HepG2 (cell line): ENCODE results near the gene ABCA4. TPM values are rescaled to one million over a fixed set of nuclear protein-coding genes. Genes with fewer than 3 reads are reported as not detected.

ENCODE experiments used
- ATAC-seq: fragments of 200-7000 bp; cut with Tn5 transposase; 3 replicates; pipeline ENCODE4 v1.9.1; 2020; ENCODE audit warnings: mild to moderate bottlenecking, moderate library complexity
- BruUV-seq: library from RNA; stranded (reverse); fragments of 400-500 nt; replicated peaks from 2 replicates; lab custom pipeline; 2021; lab: Mats Ljungman, UMichigan
- CTCF ChIA-PET: fragments of 300-600 bp; formaldehyde crosslinking; extraction: SDS; loops from one replicate; lab custom pipeline; 2021; ENCODE audit warnings: low total read pairs, inconsistent platforms, low intra/inter-chr PET ratio; lab: Yijun Ruan, JAX
- POLR2A ChIA-PET: fragments of 350-600 bp; sonication (Branson Sonifier 250); formaldehyde crosslinking; loops from one replicate; lab custom pipeline; 2020; ENCODE audit warnings: antibody characterized with exemption, inconsistent platforms; lab: Yijun Ruan, JAX
- DNase-seq: peaks from one replicate; pipeline ENCODE4 v3.0.0-alpha.2; 2015; ENCODE audit warnings: low spot score
- FAIRE-seq: peaks from 3 replicates; lab custom pipeline; 2011; peaks lifted over from hg19 to GRCh38; lab: Jason Lieb, UNC
- H2AFZ ChIP-seq: one replicate; pipeline ENCODE4 v1.6.1; 2011; ENCODE audit warnings: low read length, inconsistent platforms
- H3K27ac ChIP-seq: fragments of 300-600 bp; 3 replicates; pipeline ENCODE4 v1.8.0; 2011; ENCODE audit warnings: mixed run types, mild to moderate bottlenecking, mixed read lengths, low read length, inconsistent platforms; ENCODE audit not compliant: insufficient read depth; ENCODE audit errors: extremely low read length
- H3K27me3 ChIP-seq, 2 experiments: fragments of 200-600 bp in 1 of 2; 2 replicates in 1 of 2; 3 replicates in 1 of 2; pipeline versions ENCODE4 v1.6.0 to v1.8.0; 2011; ENCODE audit warnings: low read length in 2 of 2, mild to moderate bottlenecking in 2 of 2, moderate library complexity in 2 of 2, inconsistent platforms in 1 of 2; ENCODE audit not compliant: insufficient read depth in 2 of 2, control insufficient read depth in 1 of 2
- H3K36me3 ChIP-seq, 2 experiments: fragments of 200-600 bp in 1 of 2; replicated peaks in 1 of 2; 2 replicates in 1 of 2; 3 replicates in 1 of 2; pipeline versions ENCODE4 v1.5.1 to v1.8.0; 2011; ENCODE audit warnings: low read length in 2 of 2, inconsistent platforms in 1 of 2; ENCODE audit not compliant: insufficient read depth in 2 of 2, control insufficient read depth in 1 of 2
- H3K4me1 ChIP-seq: 2 replicates; pipeline ENCODE4 v1.5.1; 2012; ENCODE audit warnings: low read length, inconsistent platforms; ENCODE audit not compliant: insufficient read depth
- H3K4me2 ChIP-seq: 2 replicates; pipeline ENCODE4 v1.6.0; 2011; ENCODE audit warnings: low read depth, low read length, inconsistent platforms
- H3K4me3 ChIP-seq, 3 experiments: fragments of 200-600 bp in 1 of 3; sonication (generic), shearing (Covaris generic) in 1 of 3; replicated peaks in 1 of 3; 2 replicates each; pipeline ENCODE4 v1.5.1; 2011 to 2016; ENCODE audit warnings: low read length in 3 of 3, inconsistent platforms in 2 of 3, low read depth in 2 of 3, mild to moderate bottlenecking in 2 of 3, control low read depth in 1 of 3, mixed read lengths in 1 of 3; ENCODE audit not compliant: insufficient read depth in 1 of 3
- H3K79me2 ChIP-seq: one replicate; pipeline ENCODE4 v1.6.1; 2011; ENCODE audit warnings: low read length, inconsistent platforms; ENCODE audit not compliant: insufficient read depth
- H3K9ac ChIP-seq: 2 replicates; pipeline ENCODE4 v1.6.0; 2011; ENCODE audit warnings: mild to moderate bottlenecking, low read depth, low read length, inconsistent platforms; ENCODE audit not compliant: insufficient read depth
- H3K9me3 ChIP-seq: 2 replicates; pipeline ENCODE4 v1.5.1; 2012; ENCODE audit warnings: mild to moderate bottlenecking, low read length
- H4K20me1 ChIP-seq: 2 replicates; pipeline ENCODE4 v1.6.0; 2011; ENCODE audit warnings: inconsistent platforms, mild to moderate bottlenecking, low read length, moderate library complexity; ENCODE audit not compliant: insufficient read depth
- BCL6 ChIP-seq: IDR thresholded peaks from 2 replicates; pipeline ENCODE4 v1.6.1; 2016; ENCODE audit warnings: missing genetic modification reagents, missing compliant biosample characterization
- BRCA1 ChIP-seq: sonication (generic); formaldehyde crosslinking; IDR thresholded peaks from 2 replicates; pipeline ENCODE4 v1.4.0; 2020; ENCODE audit warnings: missing genetic modification reagents
- DMAP1 ChIP-seq: IDR thresholded peaks from 2 replicates; pipeline ENCODE4 v1.6.1; 2016
- ELF3 ChIP-seq: IDR thresholded peaks from 2 replicates; pipeline ENCODE4 v1.6.1; 2016; ENCODE audit warnings: missing genetic modification reagents, missing compliant biosample characterization
- FOSL2 ChIP-seq: sonication (generic); formaldehyde crosslinking; IDR thresholded peaks from 2 replicates; pipeline ENCODE4 v1.4.0; 2020; ENCODE audit warnings: missing genetic modification reagents
- KDM5B ChIP-seq: sonication (generic); formaldehyde crosslinking; IDR thresholded peaks from 2 replicates; pipeline ENCODE4 v1.4.0; 2020; ENCODE audit warnings: missing genetic modification reagents, mild to moderate bottlenecking, borderline replicate concordance
- MEIS2 ChIP-seq: sonication (generic); formaldehyde crosslinking; IDR thresholded peaks from 2 replicates; pipeline ENCODE4 v1.9.0; 2021; ENCODE audit warnings: mild to moderate bottlenecking, missing genetic modification reagents
- NCOA2 ChIP-seq: sonication (generic); formaldehyde crosslinking; IDR thresholded peaks from 2 replicates; pipeline ENCODE4 v1.8.0; 2022; ENCODE audit warnings: inconsistent platforms
- NR2F2 ChIP-seq: IDR thresholded peaks from 2 replicates; pipeline ENCODE4 v1.6.1; 2012; ENCODE audit warnings: low read depth, inconsistent platforms, borderline replicate concordance
- PPARG ChIP-seq: conservative IDR thresholded peaks from 2 replicates; pipeline ENCODE4 v1.6.1; 2016; ENCODE audit warnings: missing biosample characterization, missing genetic modification reagents
- SIX1 ChIP-seq: sonication (generic); formaldehyde crosslinking; IDR thresholded peaks from 2 replicates; pipeline ENCODE4 v1.4.0; 2020; ENCODE audit warnings: missing genetic modification reagents, borderline replicate concordance
- TAF1 ChIP-seq: sonication (generic); formaldehyde crosslinking; IDR thresholded peaks from 2 replicates; pipeline ENCODE4 v1.4.0; 2020; ENCODE audit warnings: missing genetic modification reagents
- THYN1 ChIP-seq: sonication (generic); formaldehyde crosslinking; IDR thresholded peaks from 2 replicates; pipeline ENCODE4 v1.8.1; 2023; ENCODE audit warnings: low read depth, mild to moderate bottlenecking, moderate library complexity, missing genetic modification reagents, borderline replicate concordance
- ZBTB7A ChIP-seq: sonication (generic); formaldehyde crosslinking; IDR thresholded peaks from 2 replicates; pipeline ENCODE4 v1.8.0; 2022; ENCODE audit warnings: mild to moderate bottlenecking, missing genetic modification reagents
- ZNF10 ChIP-seq: sonication (generic); formaldehyde crosslinking; IDR thresholded peaks from 2 replicates; pipeline ENCODE4 v1.4.0; 2020; ENCODE audit warnings: mild to moderate bottlenecking, low read depth, missing genetic modification reagents, borderline replicate concordance
- ZNF224 ChIP-seq: sonication (generic); formaldehyde crosslinking; IDR thresholded peaks from 2 replicates; pipeline ENCODE4 v1.5.0; 2020; ENCODE audit warnings: mild to moderate bottlenecking, missing genetic modification reagents
- ZNF274 ChIP-seq: sonication (generic); formaldehyde crosslinking; IDR thresholded peaks from 2 replicates; pipeline ENCODE4 v1.5.1; 2020; ENCODE audit warnings: mild to moderate bottlenecking, missing genetic modification reagents
- ZNF333 ChIP-seq: sonication (generic); formaldehyde crosslinking; IDR thresholded peaks from 2 replicates; pipeline ENCODE4 v1.4.0; 2020; ENCODE audit warnings: mild to moderate bottlenecking, missing genetic modification reagents, borderline replicate concordance
- ZNF558 ChIP-seq: sonication (generic); formaldehyde crosslinking; IDR thresholded peaks from 2 replicates; pipeline ENCODE4 v1.9.0; 2022; ENCODE audit warnings: mild to moderate bottlenecking, missing genetic modification reagents, borderline replicate concordance
- ZNF644 ChIP-seq: IDR thresholded peaks from 2 replicates; pipeline ENCODE4 v1.6.1; 2016; ENCODE audit warnings: low read depth
- WGBS: methylation state at CpG from one replicate; pipeline ENCODE4 v1.1.6; 2017; ENCODE audit warnings: low lambda C conversion rate; 5-methylcytosine and 5-hydroxymethylcytosine counted together
- in situ Hi-C: cut with HindIII; loops from 2 replicates; pipeline ENCODE4 v1.10.0; 2017; ENCODE audit warnings: low pct_unique_long_range_greater_than_20kb; ENCODE audit not compliant: extremely low pct_ligation_motif_present
- intact Hi-C: fragments of 100-400 bp; cut with micrococcal nuclease; formaldehyde crosslinking; loops from one replicate; pipeline ENCODE4 v1.10.0; 2022; ENCODE audit not compliant: unreplicated experiment
- polyA plus RNA-seq, 8 experiments: library from polyadenylated mRNA; depleted of rRNA in 3 of 8; stranded (reverse) in 7 of 8; unstranded in 1 of 8; fragments of >200 nt; fragmentation: Illumina TruSeq in 4 of 8; extraction: Trizol in 4 of 8; gene quantifications; 2 replicates each; pipeline versions ENCODE4 v1.2.1 to v1.2.3, GENCODE V29; 2011 to 2016; ENCODE audit warnings: low read depth in 4 of 8, missing spikeins in 1 of 8, mixed read lengths in 1 of 8; ENCODE audit not compliant: insufficient read depth in 1 of 8
- total RNA-seq, 5 experiments: library from RNA; depleted of rRNA; stranded (reverse); fragments of >200 nt; fragmentation: Illumina TruSeq; extraction: Trizol; gene quantifications; 2 replicates each; pipeline ENCODE4 v1.2.3, GENCODE V29; 2016; ENCODE audit warnings: low read depth in 1 of 5
- TF ChIP-seq, protein P1 (sequence below): sonication (generic); formaldehyde crosslinking; IDR thresholded peaks from 2 replicates; pipeline ENCODE4 v1.4.0; 2020; ENCODE audit warnings: mild to moderate bottlenecking, low read depth, missing genetic modification reagents
- TF ChIP-seq, protein P2 (sequence below): sonication (generic); formaldehyde crosslinking; IDR thresholded peaks from 2 replicates; pipeline ENCODE4 v1.4.0; 2020; ENCODE audit warnings: mild to moderate bottlenecking, missing genetic modification reagents

ABCA4 gene
- total and polyA plus RNA-seq, 2 of the 13 experiments (the other 11 are each of a cell fraction or from before 2014, with no cell fraction given): 0.24 to 0.67 TPM

DNA sequence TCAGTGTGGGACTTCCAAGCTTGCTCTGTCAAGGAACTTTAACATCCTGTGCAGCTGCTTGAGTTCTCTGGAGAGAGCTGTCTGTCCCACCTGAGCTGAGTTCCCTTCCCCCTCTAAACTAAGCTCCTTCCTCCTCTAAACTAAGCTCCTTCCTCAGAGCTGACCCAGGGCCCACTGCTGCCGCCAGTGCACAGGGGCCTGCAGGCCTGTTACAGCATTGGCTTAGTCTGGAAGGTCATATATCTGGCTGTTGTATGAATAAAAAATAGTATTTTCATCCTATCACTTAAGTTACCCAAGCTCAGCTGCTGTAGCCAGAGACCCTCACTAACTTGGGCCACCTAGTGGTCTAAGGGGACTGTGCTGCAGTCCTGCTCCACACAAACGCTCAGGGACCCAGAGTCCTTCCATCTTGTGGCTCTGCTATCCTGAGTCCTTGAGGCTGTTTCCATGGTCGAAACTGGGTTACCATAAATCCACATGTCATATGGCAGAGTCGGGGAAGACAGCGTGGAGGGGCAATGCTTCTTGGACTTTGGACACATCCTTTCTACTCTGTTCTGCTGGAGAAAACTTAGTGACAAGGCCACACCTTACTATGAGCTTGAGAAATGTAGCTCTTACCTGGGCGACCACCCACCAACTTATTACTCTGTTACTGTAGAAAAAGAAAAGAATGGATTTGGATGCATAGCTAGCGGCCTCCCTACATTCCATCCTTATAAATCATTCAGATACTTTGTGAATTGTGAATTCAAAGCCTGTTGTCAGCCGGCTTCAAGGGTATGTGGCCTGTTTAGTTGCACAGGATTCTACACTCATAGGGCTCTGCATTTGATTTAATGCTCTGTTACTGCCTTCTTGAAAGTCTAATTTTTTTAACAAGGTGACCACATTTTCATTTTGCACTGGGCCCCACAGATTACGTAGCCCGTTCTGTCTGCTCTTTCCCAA lies 140.4 kb downstream of the ABCA4 start:
- Histone ChIP-seq H3K9ac (no peak overlapping the region), H3K4me3 (peak overlapping the region; percentile 41 to 70 (median 49)), H3K4me1 (peaks cover 51% of the 10 kb centered on the region), H3K9me3 (no peaks in the 10 kb centered on the region), H3K36me3 (no peaks in the 10 kb centered on the region), H3K27ac (peak overlapping the region; percentile 72), H3K79me2 (no peaks in the 10 kb centered on the region), H3K4me2 (peak overlapping the region; percentile 95), H2AFZ (peak overlapping the region; percentile 86), H3K27me3 (0 out of 5 replicates have a peak, but pooled peaks cover 0 to 3% of the 10 kb centered on the region in 2 experiments), H4K20me1 (no peaks in the 10 kb centered on the region)
- ChIA-PET POLR2A (interaction anchor here (0.8 to 3.6 kb wide), 16 partner anchors 7 to 436 kb away, joined by 3 to 65 read pairs (median 4); partner anchors contain the start of genes ARHGAP29, DNTTIP2 and GCLM), CTCF (interaction anchor here (1.6 to 2.1 kb wide), 2 partner anchors 45 to 71 kb away, joined by 3 to 17 read pairs; partner anchors contain the start of gene GCLM)
- 40% methylated on average over 10 of the region's 10 CpGs for WGBS
- ATAC-seq (peak; percentile 92), DNase-seq (peak; percentile 58), FAIRE-seq (peak; percentile 55)
- BruUV-seq: no TSS peak
- intact Hi-C loops (no loop called here), in situ Hi-C loops (no loop called here)
- TF ChIP-seq DMAP1 (CRISPR knock-in tag) (no peak; the same call in 1 of the 2 replicates), SIX1 (no peak), NCOA2 (no peak), ZNF224 (CRISPR knock-in tag) (0 out of 2 replicates have a peak, but pooled peaks have one; percentile 24), BRCA1 (no peak), TAF1 (CRISPR knock-in tag) (0 out of 2 replicates have a peak, but pooled peaks have one; percentile 11), BCL6 (CRISPR knock-in tag) (no peak), ZBTB7A (CRISPR knock-in tag) (0 out of 2 replicates have a peak, but pooled peaks have one; percentile 3), ZNF644 (0 out of 2 replicates have a peak, but pooled peaks have one; percentile 13), KDM5B (CRISPR knock-in tag) (peak; percentile 61; the same call in 1 of the 2 replicates), THYN1 (CRISPR knock-in tag) (0 out of 2 replicates have a peak, but pooled peaks have one; percentile 38), NR2F2 (no peak), MEIS2 (CRISPR knock-in tag) (no peak), ZNF274 (CRISPR knock-in tag) (0 out of 2 replicates have a peak, but pooled peaks have one; percentile 60), ZNF558 (CRISPR knock-in tag) (0 out of 2 replicates have a peak, but pooled peaks have one; percentile 11), ELF3 (CRISPR knock-in tag) (no peak), ZNF10 (CRISPR knock-in tag) (no peak), FOSL2 (CRISPR knock-in tag) (0 out of 2 replicates have a peak, but pooled peaks have one; percentile 7), PPARG (CRISPR knock-in tag) (0 out of 2 replicates have a peak, but pooled peaks have one; percentile 5), ZNF333 (no peak)
- TF ChIP-seq, protein P1, sequence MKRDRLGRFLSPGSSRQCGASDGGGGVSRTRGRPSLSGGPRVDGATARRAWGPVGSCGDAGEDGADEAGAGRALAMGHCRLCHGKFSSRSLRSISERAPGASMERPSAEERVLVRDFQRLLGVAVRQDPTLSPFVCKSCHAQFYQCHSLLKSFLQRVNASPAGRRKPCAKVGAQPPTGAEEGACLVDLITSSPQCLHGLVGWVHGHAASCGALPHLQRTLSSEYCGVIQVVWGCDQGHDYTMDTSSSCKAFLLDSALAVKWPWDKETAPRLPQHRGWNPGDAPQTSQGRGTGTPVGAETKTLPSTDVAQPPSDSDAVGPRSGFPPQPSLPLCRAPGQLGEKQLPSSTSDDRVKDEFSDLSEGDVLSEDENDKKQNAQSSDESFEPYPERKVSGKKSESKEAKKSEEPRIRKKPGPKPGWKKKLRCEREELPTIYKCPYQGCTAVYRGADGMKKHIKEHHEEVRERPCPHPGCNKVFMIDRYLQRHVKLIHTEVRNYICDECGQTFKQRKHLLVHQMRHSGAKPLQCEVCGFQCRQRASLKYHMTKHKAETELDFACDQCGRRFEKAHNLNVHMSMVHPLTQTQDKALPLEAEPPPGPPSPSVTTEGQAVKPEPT (CRISPR knock-in tag): no peak
- TF ChIP-seq, protein P2, sequence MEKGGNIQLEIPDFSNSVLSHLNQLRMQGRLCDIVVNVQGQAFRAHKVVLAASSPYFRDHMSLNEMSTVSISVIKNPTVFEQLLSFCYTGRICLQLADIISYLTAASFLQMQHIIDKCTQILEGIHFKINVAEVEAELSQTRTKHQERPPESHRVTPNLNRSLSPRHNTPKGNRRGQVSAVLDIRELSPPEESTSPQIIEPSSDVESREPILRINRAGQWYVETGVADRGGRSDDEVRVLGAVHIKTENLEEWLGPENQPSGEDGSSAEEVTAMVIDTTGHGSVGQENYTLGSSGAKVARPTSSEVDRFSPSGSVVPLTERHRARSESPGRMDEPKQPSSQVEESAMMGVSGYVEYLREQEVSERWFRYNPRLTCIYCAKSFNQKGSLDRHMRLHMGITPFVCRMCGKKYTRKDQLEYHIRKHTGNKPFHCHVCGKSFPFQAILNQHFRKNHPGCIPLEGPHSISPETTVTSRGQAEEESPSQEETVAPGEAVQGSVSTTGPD (CRISPR knock-in tag): no peak
